Endometrial microvascular endothelial cells (primary cell): ENCODE data around the gene REELD1. TPM values are rescaled to one million over a fixed set of nuclear protein-coding genes. Genes with fewer than 3 reads are reported as not detected.

Experiments used
- in situ Hi-C: cut with HindIII; loops from 2 replicates; pipeline ENCODE4 v1.10.0; 2017; ENCODE audit warnings: low sequenced_read_pairs, low pct_unique_long_range_greater_than_20kb; ENCODE audit errors: inconsistent ontology term
- total RNA-seq: library from RNA; depleted of rRNA; stranded (reverse); fragments of >200 nt; gene quantifications from one replicate; pipeline ENCODE4 v1.2.3, GENCODE V29; 2015; ENCODE audit errors: inconsistent ontology term

Gene REELD1
- total RNA-seq, 1 donor from 2014 or later = not detected

DNA sequence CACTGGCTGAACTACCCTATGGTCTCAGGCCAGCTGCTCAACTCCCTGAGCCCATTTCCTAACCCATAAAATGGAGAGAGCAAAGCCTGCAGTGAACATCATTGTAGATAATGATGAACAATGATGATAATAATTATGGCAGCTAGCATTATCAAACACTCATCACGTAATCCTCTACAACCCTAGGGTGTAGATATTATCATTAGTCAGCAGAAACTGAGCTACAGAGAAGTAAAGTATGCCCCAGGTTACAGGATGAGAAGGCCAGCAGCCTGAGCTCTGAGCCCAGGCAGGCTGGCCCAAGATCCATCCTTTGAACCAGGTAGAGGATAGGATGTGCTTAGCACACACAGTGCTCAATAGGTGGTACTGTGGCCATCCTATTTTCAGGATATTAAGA lies 43.2 kb downstream of the REELD1 start:
- in situ Hi-C loops = no loop called here

DNA sequence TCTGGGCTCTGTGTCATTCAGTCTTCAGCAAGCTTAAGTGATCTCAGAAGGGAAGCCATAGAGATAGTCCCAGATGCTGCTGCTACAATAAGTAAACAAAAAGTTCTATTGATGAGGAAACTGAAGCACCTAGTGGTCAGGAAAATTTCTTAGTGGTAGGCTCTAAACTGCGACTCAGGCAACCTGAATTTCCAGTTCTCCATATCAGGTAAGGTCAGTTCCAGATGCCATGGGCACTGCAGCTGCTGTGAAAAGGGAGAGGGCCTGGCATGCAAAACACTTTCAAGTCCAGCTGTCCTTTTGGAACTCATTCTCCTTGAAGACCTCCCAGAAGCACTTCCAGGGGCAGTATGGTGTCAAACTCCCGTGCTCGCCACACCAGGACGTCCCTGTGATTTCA lies 46.2 kb downstream of the REELD1 start:
- in situ Hi-C loops = no loop called here

DNA sequence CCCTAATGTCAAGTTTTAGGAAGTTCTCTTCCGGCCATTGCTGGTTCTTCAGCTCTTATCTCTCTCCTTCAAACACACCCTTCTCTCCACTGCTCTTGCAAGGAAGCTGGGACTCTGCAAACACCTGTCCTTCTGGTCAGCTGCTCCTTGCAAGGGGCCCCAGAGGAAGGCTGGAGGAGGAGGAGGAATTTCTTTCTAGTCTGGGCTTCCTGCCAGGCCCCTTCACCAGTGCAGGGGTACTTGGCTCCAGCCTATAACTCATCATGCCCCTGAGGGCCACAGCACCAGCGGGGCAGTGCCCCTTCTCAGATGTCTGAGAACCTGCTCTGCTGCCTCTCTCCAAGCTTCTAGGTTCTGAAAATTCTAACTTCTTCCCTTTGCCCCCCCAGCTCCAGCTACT lies 46.7 kb downstream of the REELD1 start:
- in situ Hi-C loops = no loop called here

DNA sequence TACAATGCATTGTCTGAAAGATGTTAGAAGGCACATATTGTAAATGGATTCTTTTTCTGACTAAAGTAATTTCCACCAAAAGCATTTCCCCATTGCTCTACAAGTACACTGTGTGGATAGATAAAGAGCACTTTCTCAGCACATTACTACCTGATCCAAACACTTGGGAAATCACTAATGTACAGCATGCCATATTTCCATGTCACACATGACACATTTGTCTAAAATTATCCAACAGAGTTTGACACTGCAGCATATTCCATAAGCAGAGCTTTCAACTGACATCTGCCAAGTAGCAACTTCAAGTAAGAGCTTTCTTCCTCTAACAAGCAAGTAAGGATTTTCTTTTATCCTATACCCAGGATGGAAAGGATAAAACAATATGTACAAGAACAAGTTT lies 49.5 kb downstream of the REELD1 start:
- in situ Hi-C loops = no loop called here

DNA sequence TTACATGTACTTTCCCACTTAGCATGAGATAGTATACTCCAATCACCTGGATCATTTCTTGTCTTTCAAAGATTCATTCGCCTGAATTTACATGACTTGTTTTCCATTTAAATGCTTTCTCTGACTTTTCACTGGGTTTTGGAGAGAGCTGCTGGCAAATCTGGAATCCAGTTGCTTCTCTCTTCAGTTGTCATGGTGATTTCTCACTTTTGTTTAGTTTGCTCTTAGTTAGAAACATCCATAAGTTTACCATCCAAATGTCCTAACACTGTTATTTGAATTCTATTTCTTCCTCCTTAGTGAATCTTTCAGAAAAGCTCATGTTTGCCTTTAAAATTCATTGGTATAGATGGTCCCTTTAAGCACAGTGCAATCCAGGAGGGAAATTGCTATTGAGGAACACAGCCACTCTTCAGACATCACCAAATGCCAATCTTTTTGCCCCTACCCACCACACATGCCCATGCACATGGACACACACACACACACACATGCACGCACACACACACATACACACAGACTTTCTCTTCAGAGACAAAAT lies 51.7 kb downstream of the REELD1 start:
- in situ Hi-C loops = no loop called here

DNA sequence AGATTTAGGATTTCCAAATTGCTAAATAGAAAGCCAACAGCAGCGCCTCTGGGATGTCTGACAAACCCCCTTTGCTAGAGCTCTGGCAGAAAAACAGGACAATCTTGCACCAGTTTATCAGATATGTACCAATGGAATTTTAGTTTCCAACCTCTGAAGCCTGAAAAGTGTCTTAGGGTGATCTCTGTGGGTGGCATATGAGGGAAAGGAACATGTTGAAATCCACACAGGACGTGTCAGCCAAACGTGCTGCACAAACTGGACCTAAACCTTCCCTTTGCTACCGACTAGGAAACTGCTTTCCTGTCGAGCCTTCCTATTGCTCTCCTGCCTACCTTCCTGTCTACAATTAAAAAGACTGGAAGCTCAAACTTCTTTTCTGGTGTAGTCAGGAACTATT lies 53.5 kb downstream of the REELD1 start:
- in situ Hi-C loops = no loop called here

DNA sequence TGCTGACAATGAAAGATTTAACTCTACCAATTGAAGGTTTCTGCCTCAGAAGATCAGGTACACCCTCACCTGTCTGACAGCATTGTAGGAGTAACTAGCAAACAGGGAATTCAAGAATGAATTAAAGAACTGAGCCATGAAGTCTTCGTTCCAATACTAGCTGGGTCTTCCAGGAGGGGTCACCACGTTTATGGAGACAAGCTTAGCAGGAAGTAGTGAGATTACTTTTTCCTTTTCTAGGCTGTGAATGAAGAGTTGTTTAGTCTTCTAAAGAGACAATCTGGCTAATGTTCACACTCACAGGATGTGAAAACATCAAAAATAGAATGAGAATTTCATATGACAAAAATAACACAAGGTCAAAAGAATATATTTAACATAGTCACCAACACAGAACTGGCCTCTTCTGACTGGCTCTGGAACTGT lies 54.9 kb downstream of the REELD1 start:
- in situ Hi-C loops = no loop called here

DNA sequence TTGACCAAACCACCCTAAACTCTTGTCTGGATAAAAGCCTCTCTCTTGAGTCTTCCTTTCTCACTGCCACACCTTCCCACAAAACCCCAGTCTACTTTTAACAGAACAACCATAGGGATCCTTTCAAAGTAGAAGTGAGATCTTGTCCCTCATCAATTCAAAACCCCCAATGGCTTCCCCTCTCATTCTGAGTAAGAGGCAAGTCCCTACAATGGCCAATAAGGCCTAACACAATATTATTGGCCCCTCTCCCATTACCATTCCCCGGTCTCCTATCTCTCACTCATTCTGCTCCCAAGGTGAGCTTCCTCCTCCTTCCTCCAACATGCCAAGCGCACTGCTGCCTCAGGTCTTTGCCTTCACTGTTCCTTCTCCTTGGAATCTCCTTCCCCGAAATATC lies 57.1 kb downstream of the REELD1 start:
- in situ Hi-C loops = no loop called here

DNA sequence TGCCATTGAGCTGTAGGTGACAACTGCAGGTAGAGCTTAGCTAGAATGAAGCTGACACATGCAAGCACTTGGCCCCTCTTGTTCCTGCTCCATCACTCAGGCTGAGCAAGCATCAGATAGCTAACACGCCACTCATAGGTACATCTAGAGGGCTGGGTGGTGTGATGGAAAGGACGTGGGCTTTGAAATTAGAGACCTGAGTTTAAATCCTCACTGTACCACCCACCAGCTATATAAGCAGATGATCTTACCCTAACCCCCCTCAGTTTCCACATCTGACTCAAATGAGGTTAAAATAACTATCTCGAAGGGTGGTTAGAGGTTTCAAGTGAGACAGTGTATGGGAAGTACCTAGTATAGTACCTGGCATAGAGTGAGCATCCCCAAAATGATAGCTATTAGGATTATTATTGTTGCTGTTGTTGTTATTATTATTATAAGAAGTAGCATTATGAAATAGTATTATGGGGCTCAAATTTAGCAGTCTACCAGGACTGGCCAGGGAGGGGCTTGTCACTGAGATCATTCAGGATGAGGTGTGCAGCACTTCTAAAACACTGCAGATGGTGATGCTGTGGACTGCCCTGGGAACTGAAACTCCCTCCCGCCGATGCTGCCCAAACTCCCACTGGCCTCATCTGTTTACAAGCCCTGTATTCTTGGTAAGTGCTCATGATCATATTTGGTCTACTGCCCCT lies 59.0 kb downstream of the REELD1 start:
- in situ Hi-C loops = no loop called here

DNA sequence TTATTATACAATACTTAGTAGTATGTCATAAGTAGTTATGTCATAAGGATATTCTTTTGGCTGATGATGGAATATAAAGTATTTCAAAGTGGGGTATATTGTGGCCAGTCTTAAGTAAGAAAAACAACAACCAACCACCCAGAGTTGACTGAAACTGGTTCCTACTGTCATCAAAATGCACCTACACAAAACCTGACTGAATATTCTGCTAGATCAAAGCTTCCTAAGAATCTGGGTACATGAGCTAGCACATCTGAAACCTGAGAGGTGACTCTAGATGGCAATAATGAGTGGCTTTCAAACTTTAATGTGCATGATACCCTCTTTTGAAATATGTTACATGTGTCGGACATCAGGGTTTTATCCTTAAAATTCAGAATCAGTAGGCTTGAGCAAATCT lies 60.4 kb downstream of the REELD1 start:
- in situ Hi-C loops = no loop called here

DNA sequence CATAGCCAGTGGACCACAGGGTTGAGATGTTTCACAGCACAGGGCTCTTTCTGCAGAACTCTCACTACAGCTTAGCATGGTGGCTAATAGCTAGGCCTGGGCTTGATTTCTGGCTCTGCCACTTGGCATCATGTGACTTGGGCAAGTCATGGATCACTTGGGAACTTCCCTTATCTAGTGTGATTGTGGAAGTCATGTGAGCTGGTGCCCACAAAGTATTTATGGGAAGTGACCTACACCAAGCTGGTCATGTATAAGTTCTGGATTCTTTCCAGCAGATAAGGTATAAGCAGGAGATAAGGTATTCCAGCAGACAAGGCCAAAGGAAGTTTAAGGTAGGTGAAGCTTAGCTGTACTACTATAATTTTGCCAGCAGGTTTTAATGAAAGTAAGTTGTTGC lies 61.0 kb downstream of the REELD1 start:
- in situ Hi-C loops = no loop called here

DNA sequence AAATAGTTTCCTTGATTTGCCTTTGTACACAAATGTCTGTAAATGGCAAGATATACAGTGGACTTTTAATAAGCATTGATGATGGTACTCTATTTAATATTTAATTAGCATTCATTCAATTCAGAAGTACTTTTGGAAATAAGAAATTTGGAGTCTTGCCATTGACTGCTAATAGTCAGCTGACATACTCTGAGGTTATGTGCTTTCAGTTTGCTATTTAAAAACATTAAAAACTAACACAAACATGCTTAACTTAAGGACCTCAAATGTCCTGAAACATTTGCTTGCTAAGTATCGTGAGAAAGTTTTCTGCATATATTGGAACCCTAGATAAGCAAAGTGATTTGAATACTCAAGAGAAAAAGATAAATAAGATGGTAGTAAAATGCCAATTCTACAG lies 64.6 kb downstream of the REELD1 start:
- in situ Hi-C loops = no loop called here

Other genes starting within 250 kb of the REELD1 start
- gene LSM6, start 38.8 kb upstream of the REELD1 start, total RNA-seq = 49.3 TPM